Measurements from ENCODE around the gene PDE10A. TPM values are rescaled to one million over a fixed set of nuclear protein-coding genes. Genes with fewer than 3 reads are reported as not detected.

The PDE10A gene
- total RNA-seq, 1 donor from 2014 or later: 0.79 TPM

GRCh38 chr6:165292657-165293056, 370.4 kb downstream of the PDE10A start:
- TF ChIP-seq CTCF (IDR thresholded peaks at IDR 0.05; ENCODE audit: insufficient read depth, low read length, severe bottlenecking): no peak
- Histone ChIP-seq H3K4me3 (ENCODE audit: low read depth, low read length) (no peak overlapping the region), H3K27me3 (ENCODE audit: control insufficient read depth, insufficient read depth, low read length) (no peaks in the 10 kb centered on the region), H3K36me3 (ENCODE audit: control insufficient read depth, insufficient read depth, low read length) (no peaks in the 10 kb centered on the region)
- DNase-seq (ENCODE audit: low read depth) (no peak), FAIRE-seq (no peak)
